ENCODE data around the gene CGB2. TPM values are rescaled to one million over a fixed set of nuclear protein-coding genes. Genes with fewer than 3 reads are reported as not detected.
"Not testable (repeated sequence)": the region's sequence is repeated elsewhere in the genome, so short reads cannot be mapped to it uniquely, and the experiment has no call there.

CGB2 gene
- total RNA-seq, 1 donor from 2014 or later, result not detected

- TF ChIP-seq CTCF (conservative IDR thresholded peaks at IDR 0.05), result no peak
- DNase-seq (ENCODE audit: extremely low spot score, unreplicated experiment), result no peak
- Mint-ChIP-seq H3K4me1 (ENCODE audit: unreplicated experiment) (peaks cover 13% of the 10 kb centered on the region), H3K27ac (no peak within 1 kb of the TSS), H3K36me3 (peaks cover 11% of the 10 kb centered on the region), H3K4me3 (peak within 1 kb of the TSS; percentile 47), H3K27me3 (peaks cover 41% of the 10 kb centered on the region), H3K9me3 (no peaks in the 10 kb centered on the region)
Observed at GRCh38 chr19:49017041-49017665, 14.5 kb upstream of the CGB2 start, which contains the start of gene LHB. LHB (minus strand) TSS chr19:49017091; CDS start chr19:49017081, 10 bp downstream.

- Mint-ChIP-seq H3K27me3 (peaks cover 41% of the 10 kb centered on the region), H3K9me3 (no peaks in the 10 kb centered on the region), H3K4me1 (ENCODE audit: unreplicated experiment) (peaks cover 13% of the 10 kb centered on the region), H3K27ac (no peak overlapping the region), H3K36me3 (peaks cover 11% of the 10 kb centered on the region), H3K4me3 (peak overlapping the region; percentile 47)
- DNase-seq (ENCODE audit: extremely low spot score, unreplicated experiment), result no peak
- TF ChIP-seq CTCF (conservative IDR thresholded peaks at IDR 0.05), result peak; percentile 71
Observed at GRCh38 chr19:49017666-49018351, 13.9 kb upstream of the CGB2 start.

- H3K9me3 Mint-ChIP-seq; DNase-seq (ENCODE audit: extremely low spot score, unreplicated experiment): not testable (repeated sequence)
- peaks cover 13% of the 10 kb centered on the region for H3K4me1 Mint-ChIP-seq (ENCODE audit: unreplicated experiment)
- H3K4me3 Mint-ChIP-seq, result peak overlapping the region; percentile 71
- H3K36me3 Mint-ChIP-seq, result peaks cover 11% of the 10 kb centered on the region
- H3K27ac Mint-ChIP-seq, result peak overlapping the region; percentile 34
- peaks cover 41% of the 10 kb centered on the region for H3K27me3 Mint-ChIP-seq
Observed at GRCh38 chr19:49018388-49019241, 13.1 kb upstream of the CGB2 start.

GRCh38 chr19:49019242-49019932 lies 12.3 kb upstream of the CGB2 start:
- Mint-ChIP-seq H3K27ac (peak overlapping the region; percentile 34), H3K27me3 (peaks cover 41% of the 10 kb centered on the region), H3K4me1 (ENCODE audit: unreplicated experiment) (peaks cover 13% of the 10 kb centered on the region), H3K4me3 (peak overlapping the region; percentile 71), H3K36me3 (peaks cover 6% of the 10 kb centered on the region), H3K9me3 (no peaks in the 10 kb centered on the region)
- DNase-seq (ENCODE audit: extremely low spot score, unreplicated experiment), result no peak
- TF ChIP-seq CTCF (conservative IDR thresholded peaks at IDR 0.05), result peak; percentile 61

GRCh38 chr19:49020342-49020741 lies 11.3 kb upstream of the CGB2 start:
- no peak overlapping the region for H3K27ac Mint-ChIP-seq
- no peak for TF ChIP-seq CTCF (conservative IDR thresholded peaks at IDR 0.05)
- no peak overlapping the region for H3K4me3 Mint-ChIP-seq
- no peak for DNase-seq (ENCODE audit: extremely low spot score, unreplicated experiment)
- H3K36me3 Mint-ChIP-seq, result peaks cover 6% of the 10 kb centered on the region
- peaks cover 44% of the 10 kb centered on the region for H3K27me3 Mint-ChIP-seq
- H3K4me1 Mint-ChIP-seq (ENCODE audit: unreplicated experiment), result peaks cover 13% of the 10 kb centered on the region
- no peaks in the 10 kb centered on the region for H3K9me3 Mint-ChIP-seq
